Stimulated activated CD8-positive, alpha-beta memory T cell treated with anti-CD3 and anti-CD28 coated beads, Interleukin-15, amount 100 ng/mL, for 1 hour (primary cell): ENCODE measurements around the gene OSBPL3.

Experiments
- DNase-seq: peaks from one replicate; pipeline ENCODE4 v3.0.0-alpha.2; 2020; ENCODE audit warnings: low read depth

Gene OSBPL3

DNA sequence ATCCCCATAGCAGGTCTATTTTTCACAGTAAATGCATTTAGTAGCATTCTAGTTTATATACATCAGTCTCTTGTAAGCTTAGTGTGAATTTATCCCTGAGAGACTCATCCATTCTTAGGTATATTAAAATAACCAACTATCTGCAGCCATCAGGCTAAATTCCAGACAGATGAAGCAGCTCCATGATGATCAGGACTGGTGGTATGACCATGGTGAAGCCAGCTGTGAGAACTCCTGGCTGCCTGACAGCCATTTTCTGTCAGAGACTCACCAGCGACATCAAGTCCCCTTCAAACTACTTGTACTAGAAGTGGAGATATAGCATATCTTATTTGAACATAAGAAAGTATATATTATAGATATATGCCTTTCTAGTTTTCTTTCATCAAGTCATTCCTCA is 152.4 kb downstream of the OSBPL3 start:
- no peak for DNase-seq

DNA sequence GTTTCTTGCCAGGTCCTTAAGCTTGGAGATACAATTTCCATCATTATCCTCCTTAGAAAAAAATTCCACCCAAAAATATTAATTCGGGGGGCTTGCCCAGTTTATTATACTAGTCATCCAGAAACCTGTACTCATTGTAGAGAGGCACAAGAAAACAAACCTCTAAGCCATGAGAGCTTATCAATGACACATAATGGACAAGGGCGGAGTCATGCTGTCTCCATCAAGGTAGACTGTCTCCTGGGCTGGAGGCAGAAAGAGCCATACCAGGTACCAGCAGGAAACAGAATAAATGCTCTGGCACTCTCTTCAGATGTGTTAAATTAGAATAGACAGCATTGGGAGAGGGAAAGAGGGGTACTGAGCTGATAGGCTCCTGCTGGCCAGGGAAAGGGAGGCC is 153.0 kb downstream of the OSBPL3 start:
- no peak for DNase-seq

DNA sequence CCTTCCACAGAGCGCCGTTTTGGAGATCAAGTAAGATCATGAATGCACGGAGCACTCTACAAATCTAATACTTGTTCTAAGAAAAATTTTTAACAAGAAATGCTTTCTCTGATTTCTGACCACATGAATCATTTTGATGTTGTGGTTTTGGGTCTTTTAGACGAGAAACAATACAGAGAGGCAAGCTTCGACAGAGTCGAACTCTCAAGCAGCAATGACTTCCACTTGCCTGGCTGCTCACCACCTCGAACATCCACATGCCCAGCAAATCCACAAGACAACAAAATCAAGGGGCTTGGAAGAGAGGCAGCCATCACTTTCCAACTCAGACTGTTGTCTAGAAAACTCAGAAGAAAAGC is 153.3 kb downstream of the OSBPL3 start:
- no peak for DNase-seq

DNA sequence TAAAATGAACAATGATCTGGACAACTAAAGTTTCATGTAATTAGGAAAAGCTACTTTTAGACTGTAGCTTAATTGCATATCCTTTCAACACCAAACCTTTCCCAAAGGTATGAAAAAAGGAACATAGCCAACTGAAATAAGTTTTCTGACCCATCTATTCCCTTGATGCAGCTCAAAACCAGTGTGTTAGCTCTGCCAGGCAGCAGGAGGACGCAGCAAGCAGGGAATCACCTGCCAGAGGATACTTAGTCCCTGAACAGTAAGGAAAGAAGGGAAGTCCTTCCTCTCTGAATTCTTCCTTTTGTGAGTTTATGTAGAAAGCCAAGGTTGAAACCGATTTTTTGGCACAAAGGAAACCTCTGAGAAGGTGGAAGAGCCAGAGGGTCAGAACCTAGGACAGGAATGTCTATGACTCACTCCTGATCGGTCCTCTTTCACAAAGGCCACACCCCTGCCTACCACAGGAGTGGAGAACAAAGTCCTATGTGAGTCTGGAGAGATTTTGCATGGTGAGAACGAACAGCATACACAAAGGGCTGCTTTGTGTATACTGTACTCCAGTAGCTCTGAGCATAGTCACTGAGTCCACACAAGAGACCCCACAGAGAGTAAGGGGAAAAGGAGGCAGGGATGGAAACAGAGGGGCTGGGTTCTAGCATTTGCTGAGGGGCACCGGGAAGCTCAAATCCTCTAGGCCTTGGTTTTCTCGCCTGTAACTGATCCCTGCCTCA is 153.9 kb downstream of the OSBPL3 start:
- no peak for DNase-seq

DNA sequence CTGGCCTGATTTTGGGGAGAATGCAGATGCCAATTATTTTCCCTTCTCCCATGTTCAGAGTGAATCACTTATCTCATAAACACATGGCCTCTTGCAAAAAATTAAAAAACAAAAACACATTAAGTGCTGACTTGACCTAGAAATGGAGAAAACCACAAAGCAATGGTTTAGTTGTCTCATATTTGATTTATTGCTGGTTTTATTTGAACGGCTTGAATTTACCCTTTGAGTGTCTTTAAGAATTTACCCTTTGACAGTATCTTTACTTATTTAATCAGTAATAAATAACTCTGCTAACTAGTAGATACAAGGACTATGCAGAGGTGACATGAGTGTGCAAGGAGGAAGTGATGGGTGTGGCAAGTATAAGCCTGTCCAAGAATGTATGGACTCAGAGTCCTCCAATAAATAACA is 154.6 kb downstream of the OSBPL3 start:
- no peak for DNase-seq

DNA sequence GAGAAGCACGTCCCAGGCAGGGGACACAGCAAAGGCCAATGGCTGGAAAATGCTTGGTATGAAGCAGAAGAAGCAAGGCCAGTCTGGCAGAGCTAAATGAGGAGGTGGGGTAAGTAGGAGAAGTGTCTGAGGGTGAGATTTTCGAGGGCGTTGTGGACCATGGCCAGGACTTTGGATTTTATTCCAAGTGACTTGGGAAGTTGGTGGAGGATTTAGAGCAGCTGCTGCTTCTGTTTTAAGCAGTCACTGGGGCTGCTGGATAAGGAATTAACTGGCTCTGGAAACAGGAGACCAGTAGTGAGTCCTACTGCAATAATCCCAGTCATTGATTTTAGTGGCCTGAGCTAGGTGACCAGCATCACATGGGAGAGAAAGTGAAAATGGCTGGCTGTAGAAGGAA is 155.1 kb downstream of the OSBPL3 start:
- no peak for DNase-seq

DNA sequence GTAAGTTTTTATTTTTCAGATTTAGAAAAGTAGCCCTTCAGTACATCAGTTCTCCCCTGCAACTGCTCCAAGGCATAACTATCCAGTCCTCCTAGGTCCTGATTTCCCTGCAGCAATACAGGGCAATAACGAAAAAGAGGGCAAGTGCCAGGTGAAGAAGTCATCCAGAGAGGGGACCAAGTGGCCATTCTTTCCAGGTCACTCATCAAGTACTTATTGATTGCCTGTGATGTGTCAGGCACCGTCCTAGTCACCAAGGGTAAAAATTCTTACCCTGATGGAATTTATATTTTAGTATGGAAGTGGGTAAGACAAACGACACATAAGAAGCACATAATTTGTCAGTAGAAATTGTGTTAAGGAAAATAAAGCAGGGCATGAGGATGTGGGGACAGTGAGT is 155.6 kb downstream of the OSBPL3 start:
- no peak for DNase-seq

DNA sequence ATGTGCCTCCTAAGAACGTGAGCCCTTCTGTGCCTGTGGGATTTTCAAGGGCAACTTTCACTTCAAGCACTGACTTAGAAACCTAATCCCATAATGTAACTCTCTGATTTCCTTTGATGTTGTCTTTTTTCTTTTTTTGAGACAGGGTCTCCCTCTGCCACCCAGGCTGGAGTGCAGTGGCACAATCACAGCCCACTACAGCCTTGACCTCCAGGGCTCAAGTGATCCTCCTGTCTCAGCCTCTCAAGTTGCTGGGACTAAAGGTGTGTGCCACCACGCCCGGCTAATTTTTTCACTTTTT is 158.3 kb downstream of the OSBPL3 start:
- DNase-seq: no peak

DNA sequence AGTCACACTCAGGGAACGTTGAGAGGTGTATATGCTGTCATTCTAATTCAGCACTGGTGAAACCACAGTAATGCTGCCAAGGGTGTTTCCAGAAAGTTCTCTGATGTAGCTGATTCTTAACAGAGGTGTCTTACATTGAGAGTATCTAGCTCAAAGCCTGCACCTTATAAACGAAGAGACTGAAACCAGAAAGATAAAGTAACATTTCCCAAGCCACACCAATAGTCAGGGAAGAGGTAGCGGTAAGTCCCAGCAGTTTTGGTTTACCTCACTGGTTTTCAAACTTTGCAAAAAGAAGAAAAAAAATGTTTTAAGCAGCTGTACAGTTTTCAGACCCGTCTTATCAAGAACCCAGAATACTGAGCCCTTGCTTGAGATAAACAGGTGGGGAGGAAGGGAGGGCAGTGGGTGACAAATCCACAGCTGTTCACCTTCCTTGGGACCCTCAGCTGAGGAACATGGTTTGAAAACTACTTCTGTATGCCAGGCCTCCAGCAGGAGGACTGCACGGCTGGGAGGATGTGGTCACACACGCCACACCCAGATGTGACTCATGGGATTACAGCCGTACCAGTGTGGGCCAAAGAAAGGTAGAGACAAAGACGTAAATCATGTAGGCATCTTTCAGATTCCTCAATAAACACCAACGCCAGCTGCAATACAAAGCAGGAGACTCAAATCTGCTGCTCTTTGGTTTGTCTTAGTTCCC is 158.8 kb downstream of the OSBPL3 start:
- peak; percentile 68 for DNase-seq

DNA sequence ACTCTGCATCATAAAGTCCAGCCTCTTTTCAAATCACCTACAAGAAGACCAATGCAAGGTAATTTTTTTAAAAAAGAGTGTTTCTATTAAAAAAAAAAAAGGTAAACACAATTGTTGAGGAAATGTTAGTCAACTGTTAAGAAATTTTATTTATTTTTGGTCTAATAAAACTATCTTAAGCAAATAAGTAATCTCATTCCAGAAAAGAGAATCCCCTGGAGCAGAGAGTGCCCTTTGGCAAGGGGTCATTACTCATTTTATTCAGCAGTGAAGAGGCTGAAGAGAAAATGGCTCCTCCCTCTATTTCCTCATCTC is 159.3 kb downstream of the OSBPL3 start:
- no peak for DNase-seq

DNA sequence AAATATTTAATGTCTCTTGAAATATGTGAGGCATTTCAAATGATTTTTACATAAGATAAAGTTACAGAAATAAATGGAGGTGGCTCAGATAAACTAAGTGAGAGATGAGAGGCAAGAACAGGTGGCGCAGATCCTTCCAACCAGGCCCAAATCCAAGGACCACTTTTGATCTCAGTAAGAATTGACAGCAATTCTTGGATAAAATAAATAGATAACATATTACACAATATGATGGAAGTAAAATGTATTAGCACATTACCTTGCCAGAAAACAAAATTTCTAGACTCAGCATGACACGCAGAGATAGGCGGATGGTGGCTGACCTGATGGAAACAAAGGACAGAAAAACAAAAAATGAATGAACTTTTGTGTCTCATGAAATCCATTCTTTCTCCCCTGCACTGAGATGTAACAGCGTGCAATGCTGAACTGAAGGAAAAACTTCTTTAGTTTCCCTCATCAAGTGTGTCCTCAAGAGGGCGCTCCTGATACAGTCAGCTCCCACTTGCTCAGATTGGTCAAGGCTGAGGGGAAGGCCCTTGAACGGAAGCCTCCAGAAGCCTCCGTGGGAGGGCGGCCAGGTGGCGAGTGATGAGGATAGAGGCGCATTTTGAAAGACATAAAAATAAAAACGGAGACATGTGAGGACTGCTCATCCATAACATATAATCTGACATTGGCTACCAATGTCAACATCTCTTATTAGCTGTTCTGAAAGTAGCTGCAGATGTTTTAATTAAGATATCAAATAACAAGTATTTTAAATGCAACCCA is 159.9 kb downstream of the OSBPL3 start:
- DNase-seq: peak; percentile 64

DNA sequence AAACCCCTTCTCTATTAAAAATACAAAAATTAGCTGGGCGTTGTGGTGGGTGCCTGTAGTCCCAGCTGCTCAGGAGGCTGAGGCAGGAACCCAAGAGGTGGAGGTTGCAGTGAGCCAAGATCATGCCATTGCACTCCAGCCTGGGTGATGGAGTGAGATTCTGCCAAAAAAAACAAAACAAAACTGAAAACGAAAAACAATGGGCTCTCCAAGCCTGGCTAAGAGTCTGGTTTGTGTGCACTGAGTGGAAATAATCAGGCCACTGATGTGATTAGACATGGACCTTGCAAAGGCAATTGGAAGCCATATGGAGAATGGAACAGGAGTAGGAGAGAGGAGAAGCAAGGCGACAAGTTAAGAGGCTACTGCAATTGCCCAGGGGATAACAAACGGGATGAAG is 162.6 kb downstream of the OSBPL3 start:
- DNase-seq: no peak

DNA sequence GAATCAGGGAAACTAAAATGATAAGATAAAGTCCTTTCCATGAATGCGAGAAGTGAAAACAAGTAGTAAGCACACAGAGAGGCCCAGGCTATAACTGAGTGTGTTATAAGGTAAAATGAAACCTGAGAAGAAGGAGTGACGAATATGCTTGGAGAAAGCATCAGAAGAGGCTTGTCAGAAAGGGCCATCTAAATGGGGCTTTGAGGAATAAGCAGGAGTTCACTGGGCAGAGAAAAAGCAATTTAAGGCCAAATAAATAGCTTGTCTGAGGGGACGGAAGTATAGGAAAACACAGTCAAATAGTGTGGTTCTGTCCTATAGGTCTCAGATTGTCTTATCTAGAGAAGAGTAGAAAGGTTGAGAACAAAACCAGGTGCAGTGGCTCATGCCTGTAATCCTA is 163.1 kb downstream of the OSBPL3 start:
- DNase-seq: no peak

DNA sequence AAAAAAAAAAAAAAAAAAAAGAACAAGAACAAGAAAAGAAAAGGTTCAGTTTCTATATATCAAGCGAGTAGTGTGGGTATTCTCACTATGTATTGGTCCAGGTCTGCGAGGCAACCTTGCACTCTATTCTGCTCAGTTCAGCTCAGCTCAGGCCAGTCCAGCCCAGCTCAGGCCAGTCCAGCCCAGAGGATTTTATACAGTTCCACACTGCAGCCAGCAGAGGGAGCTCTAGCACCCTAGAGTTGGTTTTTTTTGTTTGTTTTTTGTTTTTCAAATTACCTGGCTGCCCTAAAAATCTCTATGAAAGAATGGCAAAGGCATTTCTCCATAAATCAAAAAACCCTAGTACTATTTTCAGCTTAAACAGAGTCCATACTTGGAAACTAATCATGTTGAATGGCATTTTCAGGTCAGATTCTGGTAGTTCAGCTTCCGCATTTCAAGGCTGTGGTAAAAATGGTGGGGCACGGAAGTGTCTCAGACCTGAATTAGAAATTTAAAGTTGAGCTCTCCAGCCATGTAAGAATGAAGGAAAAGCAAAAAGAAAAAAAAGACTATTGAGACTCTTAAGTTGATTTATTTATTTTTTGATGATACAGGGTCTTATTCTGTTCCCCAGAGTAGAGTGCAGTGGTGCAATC is 167.6 kb downstream of the OSBPL3 start:
- no peak for DNase-seq

DNA sequence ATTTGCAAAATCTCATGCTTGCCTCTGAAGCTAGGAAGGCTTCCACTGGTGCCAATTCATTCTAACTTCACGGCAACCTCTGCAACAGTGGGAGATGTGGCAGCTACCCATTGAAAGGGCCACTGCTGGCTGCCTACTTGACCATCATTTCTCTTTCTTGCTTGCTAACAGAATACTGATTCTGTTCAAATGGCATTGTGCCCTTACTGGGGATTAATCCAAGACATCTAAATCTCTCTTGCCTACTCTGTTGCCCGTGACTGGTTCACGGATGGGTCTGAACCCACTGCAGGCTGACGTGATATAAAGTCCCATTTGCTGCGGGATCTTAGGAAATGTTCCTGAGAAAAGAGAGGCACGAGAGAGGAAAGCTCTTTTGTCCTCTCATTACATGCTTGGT is 171.5 kb downstream of the OSBPL3 start:
- no peak for DNase-seq

DNA sequence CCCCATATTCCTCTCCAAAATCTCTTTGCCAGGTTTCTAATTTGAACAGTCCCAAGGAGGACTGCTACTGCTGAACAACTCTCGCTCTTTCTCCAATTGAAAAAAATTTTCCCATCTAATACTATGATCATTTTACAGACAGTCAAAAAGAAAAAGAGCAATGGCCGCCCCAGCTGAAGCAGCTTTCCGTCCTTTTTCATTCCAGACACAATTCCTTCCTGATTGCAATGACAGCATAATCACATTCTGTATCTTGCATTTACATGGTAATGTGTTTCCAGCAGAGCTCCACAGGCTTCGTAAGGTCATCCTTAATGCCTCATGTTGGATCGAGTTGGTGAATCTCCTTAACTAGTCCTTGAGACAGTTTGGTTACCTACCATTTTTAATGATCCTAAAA is 177.7 kb downstream of the OSBPL3 start:
- no peak for DNase-seq

DNA sequence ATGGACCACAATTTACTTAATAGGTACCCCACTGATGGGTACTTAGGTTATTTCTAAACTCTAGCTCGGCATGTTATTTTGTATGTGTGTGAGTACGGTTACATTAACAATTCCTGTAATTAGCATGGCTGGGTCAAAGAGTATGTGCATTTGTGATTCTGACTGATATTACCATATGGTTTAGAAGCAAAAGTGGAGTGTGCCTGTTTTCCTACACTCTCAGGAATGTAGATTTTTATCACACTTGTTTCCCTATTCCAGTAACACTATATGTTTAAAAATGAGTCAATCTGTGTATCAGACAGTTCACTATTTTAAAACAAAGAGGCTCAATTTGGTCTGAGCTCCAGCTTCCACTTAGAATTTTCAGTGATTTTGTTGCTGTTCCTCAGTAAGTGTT is 178.1 kb downstream of the OSBPL3 start:
- no peak for DNase-seq

DNA sequence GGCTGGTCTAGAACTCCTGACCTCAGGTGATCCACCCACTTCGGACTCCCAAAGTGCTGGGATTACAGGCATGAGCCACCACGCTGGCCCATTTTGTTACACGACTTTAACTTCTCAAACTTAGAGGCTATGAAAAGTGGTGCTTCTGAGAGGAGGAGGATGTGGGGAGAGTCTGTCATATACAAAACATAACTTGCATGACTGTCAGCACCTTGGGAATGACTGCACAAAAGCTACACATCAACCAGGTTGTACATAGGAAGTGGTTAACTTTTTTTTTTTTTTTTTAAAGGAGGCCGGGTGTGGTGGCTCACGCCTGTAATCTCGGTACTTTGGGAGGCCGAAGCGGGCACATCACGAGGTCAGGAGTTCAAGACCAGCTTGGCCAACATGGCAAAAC is 179.3 kb downstream of the OSBPL3 start:
- DNase-seq: no peak

DNA sequence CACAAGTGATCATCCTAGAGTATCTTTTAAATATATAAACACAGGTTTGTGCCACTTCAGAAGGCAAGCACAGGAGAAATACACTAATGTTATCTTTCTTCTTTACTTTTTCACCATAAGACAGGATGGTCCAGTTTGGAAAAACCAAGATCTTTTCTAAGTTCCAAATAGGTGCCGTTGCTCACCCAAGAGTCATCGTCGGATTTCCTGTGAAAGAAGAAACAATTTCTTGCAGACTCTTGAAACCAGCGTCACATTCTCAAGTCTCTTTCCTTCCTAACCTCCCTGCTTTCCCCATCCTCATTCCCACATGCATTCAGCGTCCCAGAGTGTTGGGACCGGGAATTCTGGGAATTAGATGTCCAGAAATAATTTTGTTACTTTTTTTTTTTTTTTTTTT is 179.9 kb downstream of the OSBPL3 start:
- DNase-seq: no peak

DNA sequence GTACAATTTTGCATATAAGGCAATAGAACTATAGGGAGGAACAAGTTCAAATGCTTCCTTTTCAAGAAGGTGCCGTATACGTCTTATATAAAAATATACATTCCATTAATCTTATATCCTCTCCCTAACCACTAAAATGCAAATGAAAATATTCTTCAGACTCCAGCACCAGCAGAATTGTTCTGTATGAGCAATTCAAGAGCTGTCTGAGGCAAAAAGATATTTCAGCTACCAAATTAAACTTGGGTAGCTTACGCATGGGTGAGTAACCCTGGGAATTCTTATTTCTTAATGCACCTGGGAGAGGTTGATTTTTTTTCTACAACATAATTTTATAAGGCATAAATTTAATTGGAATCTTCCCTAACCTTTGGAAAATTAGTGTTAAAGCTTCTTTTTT is 180.5 kb downstream of the OSBPL3 start:
- DNase-seq: no peak

DNA sequence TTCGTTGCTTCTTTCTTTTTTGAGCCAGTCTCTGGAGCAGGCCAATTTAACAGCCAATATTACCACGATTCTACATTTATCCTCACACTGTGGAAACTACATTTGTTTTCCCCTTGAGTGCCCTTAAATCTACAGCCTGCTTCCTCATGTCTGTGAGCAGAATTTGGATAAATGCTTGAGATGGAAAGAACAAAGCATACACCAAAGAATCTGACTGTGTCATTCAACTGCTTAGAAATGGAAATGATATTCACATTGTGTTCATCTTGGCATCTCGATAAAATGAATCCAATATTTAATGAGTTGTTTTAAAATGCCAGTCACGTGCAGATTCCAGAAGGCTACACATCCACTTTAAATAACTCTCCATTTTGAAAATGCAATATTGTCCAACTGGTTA is 181.7 kb downstream of the OSBPL3 start:
- DNase-seq: no peak

DNA sequence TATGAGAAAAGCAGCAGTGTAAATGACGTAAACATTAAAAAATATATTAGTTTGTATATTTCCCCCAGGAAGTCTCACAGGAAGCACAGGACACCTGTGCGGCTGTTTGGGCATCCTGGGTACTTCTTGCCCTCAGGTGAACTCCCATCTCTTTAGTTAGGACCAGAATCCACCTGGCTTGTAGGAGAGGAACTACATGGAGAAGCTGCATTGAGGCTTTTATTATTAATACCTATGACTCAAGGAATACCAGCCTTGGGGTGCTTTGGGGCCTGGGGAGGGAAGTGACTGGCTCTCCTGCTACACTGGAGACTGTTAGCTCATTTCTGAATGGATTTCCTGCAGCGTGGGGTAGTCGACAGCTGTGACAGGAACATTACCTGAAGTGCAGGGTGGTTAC is 182.7 kb downstream of the OSBPL3 start:
- no peak for DNase-seq

DNA sequence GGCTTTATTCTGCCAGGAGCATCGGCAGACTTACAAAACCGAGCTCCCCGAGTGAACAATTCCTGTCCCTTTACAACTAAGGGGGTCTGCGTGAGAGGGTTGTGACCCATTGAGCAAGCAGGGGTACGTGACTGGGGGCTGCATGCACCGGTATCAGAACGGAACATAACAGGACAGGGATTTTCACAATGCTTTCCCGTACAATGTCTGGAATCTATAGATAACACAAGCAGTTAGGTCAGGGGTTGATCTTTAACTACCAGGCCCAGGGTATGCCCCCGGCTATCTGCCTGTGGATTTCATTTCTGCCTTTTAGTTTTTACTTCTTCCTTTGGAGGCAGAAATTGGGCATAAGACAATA is 184.6 kb downstream of the OSBPL3 start:
- DNase-seq: no peak
